GM12878 (cell line): Measurements from ENCODE around the gene MACF1. TPM values are rescaled to one million over a fixed set of nuclear protein-coding genes. Genes with fewer than 3 reads are reported as not detected.

Source experiments
- ATAC-seq: fragments of 200-7000 bp; cut with Tn5 transposase; 3 replicates; pipeline ENCODE4 v1.9.1; 2020; ENCODE audit warnings: mild to moderate bottlenecking, moderate library complexity
- BruUV-seq: library from RNA; stranded (reverse); fragments of 400-500 nt; replicated peaks from 2 replicates; lab custom pipeline; 2021; lab: Mats Ljungman, UMichigan
- CTCF ChIA-PET: fragments of 300-600 bp; sonication (Branson Sonifier 250); formaldehyde crosslinking; extraction: SDS; loops from one replicate; lab custom pipeline; 2021; ENCODE audit warnings: inconsistent platforms; lab: Yijun Ruan, JAX
- POLR2A ChIA-PET: fragments of 350-600 bp; formaldehyde crosslinking; extraction: SDS; loops from one replicate; lab custom pipeline; 2021; ENCODE audit warnings: inconsistent platforms; lab: Charles Lee
- RAD21 ChIA-PET: fragments of 300-600 bp; sonication (Branson Sonifier 250); formaldehyde crosslinking; loops from one replicate; lab custom pipeline; 2023; ENCODE audit warnings: antibody characterized with exemption; ENCODE audit not compliant: unreplicated experiment; lab: Charles Lee
- SMC1A ChIA-PET: fragments of 300-600 bp; sonication (Branson Sonifier 250); formaldehyde crosslinking; loops from one replicate; lab custom pipeline; 2023; ENCODE audit not compliant: unreplicated experiment, uncharacterized antibody; lab: Charles Lee
- DNase-seq: peaks from one replicate; pipeline ENCODE4 v3.0.0-alpha.2; 2011; ENCODE audit warnings: low read depth, low spot score
- FAIRE-seq: peaks from 3 replicates; lab custom pipeline; 2011; peaks lifted over from hg19 to GRCh38; lab: Jason Lieb, UNC
- H2AFZ ChIP-seq: 2 replicates; pipeline ENCODE4 v1.6.0; 2011; ENCODE audit warnings: low read depth, low read length, control low read depth; ENCODE audit not compliant: control insufficient read depth
- H3K27ac ChIP-seq: 2 replicates; pipeline ENCODE4 v1.5.1; 2011; ENCODE audit warnings: control low read depth; ENCODE audit not compliant: control insufficient read depth, insufficient read depth
- H3K27me3 ChIP-seq, 2 experiments: replicated peaks in 1 of 2; 2 replicates each; pipeline versions ENCODE4 v1.6.0 to v1.6.1; 2011; ENCODE audit warnings: low read length in 1 of 2; ENCODE audit not compliant: control insufficient read depth in 2 of 2, insufficient read depth in 2 of 2
- H3K36me3 ChIP-seq, 2 experiments: 2 replicates each; pipeline ENCODE4 v1.5.1; 2011; ENCODE audit warnings: low read length in 1 of 2; ENCODE audit not compliant: control insufficient read depth in 2 of 2, insufficient read depth in 2 of 2
- H3K4me1 ChIP-seq: 2 replicates; pipeline ENCODE4 v1.6.1; 2011; ENCODE audit warnings: mild to moderate bottlenecking, low read length, moderate library complexity, mixed read lengths; ENCODE audit not compliant: control insufficient read depth, insufficient read depth
- H3K4me2 ChIP-seq: 2 replicates; pipeline ENCODE4 v1.6.0; 2011; ENCODE audit warnings: control low read depth; ENCODE audit not compliant: control insufficient read depth, insufficient read depth
- H3K4me3 ChIP-seq: fragments of 200-600 bp; sonication (generic); 2 replicates; pipeline ENCODE4 v1.5.1; 2016
- H3K79me2 ChIP-seq: 2 replicates; pipeline ENCODE4 v1.6.0; 2011; ENCODE audit warnings: low read length; ENCODE audit not compliant: control insufficient read depth, insufficient read depth
- H3K9ac ChIP-seq: 2 replicates; pipeline ENCODE4 v1.8.0; 2011; ENCODE audit warnings: low read length, control low read depth, mixed read lengths; ENCODE audit not compliant: control insufficient read depth, insufficient read depth
- H3K9me3 ChIP-seq: replicated peaks from 3 replicates; pipeline ENCODE4 v1.5.1; 2011; ENCODE audit warnings: mild to moderate bottlenecking, low read length; ENCODE audit not compliant: control insufficient read depth, insufficient read depth
- H4K20me1 ChIP-seq: 2 replicates; pipeline ENCODE4 v1.6.0; 2011; ENCODE audit not compliant: control insufficient read depth, insufficient read depth
- CBX3 ChIP-seq: fragments of 200-600 bp; sonication (generic); IDR thresholded peaks from 2 replicates; pipeline ENCODE4 v1.6.1; 2016; ENCODE audit warnings: low read depth, borderline replicate concordance
- EED ChIP-seq: sonication (generic); IDR thresholded peaks from 2 replicates; pipeline ENCODE4 v1.6.1; 2016; ENCODE audit warnings: antibody characterized with exemption, low read depth
- HDAC6 ChIP-seq: fragments of 200-600 bp; sonication (generic); IDR thresholded peaks from one replicate; pipeline ENCODE4 v1.8.0; 2017; ENCODE audit warnings: antibody characterized with exemption; ENCODE audit not compliant: unreplicated experiment
- JUNB ChIP-seq: IDR thresholded peaks from 2 replicates; pipeline ENCODE4 v1.6.1; 2016; ENCODE audit warnings: antibody characterized with exemption, mild to moderate bottlenecking
- MEF2A ChIP-seq: IDR thresholded peaks from 2 replicates; pipeline ENCODE4 v1.6.1; 2011; ENCODE audit warnings: low read depth, mild to moderate bottlenecking, low read length, moderate library complexity; ENCODE audit not compliant: insufficient read depth
- MTA3 ChIP-seq: IDR thresholded peaks from 2 replicates; pipeline ENCODE4 v1.6.1; 2012; ENCODE audit warnings: low read length, inconsistent platforms, borderline replicate concordance
- MYC ChIP-seq: IDR thresholded peaks from 2 replicates; pipeline ENCODE4 v1.6.1; 2011; ENCODE audit warnings: mild to moderate bottlenecking, low read length, moderate library complexity, inconsistent platforms; ENCODE audit not compliant: insufficient read depth, insufficient replicate concordance, insufficient read length, severe bottlenecking
- NFIC ChIP-seq: IDR thresholded peaks from 2 replicates; pipeline ENCODE4 v1.6.1; 2012; ENCODE audit warnings: low read depth, mild to moderate bottlenecking, inconsistent platforms, low read length, moderate library complexity
- NR2C1 ChIP-seq: fragments of 450-650 bp; IDR thresholded peaks from 2 replicates; pipeline ENCODE4 v1.6.1; 2017; ENCODE audit warnings: antibody characterized with exemption, mild to moderate bottlenecking, moderate library complexity
- NRF1 ChIP-seq: conservative IDR thresholded peaks from 2 replicates; pipeline ENCODE4 v1.6.1; 2011; ENCODE audit warnings: mild to moderate bottlenecking, low read depth, low read length, improper control_type of control experiment
- POLR2AphosphoS5 ChIP-seq: IDR thresholded peaks from 2 replicates; pipeline ENCODE4 v1.6.1; 2011; ENCODE audit warnings: mild to moderate bottlenecking, low read length, inconsistent platforms
- RCOR1 ChIP-seq: conservative IDR thresholded peaks from 2 replicates; pipeline ENCODE4 v1.6.1; 2012; ENCODE audit warnings: low read depth, low read length, improper control_type of control experiment
- RUNX3 ChIP-seq: IDR thresholded peaks from 2 replicates; pipeline ENCODE4 v1.6.1; 2012; ENCODE audit warnings: low read length, inconsistent platforms
- SP1 ChIP-seq: IDR thresholded peaks from one replicate; pipeline ENCODE4 v1.6.1; 2011; ENCODE audit warnings: low read depth, low read length
- TCF7 ChIP-seq: IDR thresholded peaks from 2 replicates; pipeline ENCODE4 v1.6.1; 2014; ENCODE audit warnings: antibody characterized with exemption, borderline replicate concordance
- ZBED1 ChIP-seq: IDR thresholded peaks from 2 replicates; pipeline ENCODE4 v1.6.1; 2016; ENCODE audit warnings: borderline replicate concordance
- WGBS: methylation state at CpG from one replicate; pipeline ENCODE4 v1.1.6; 2016; ENCODE audit warnings: low lambda C conversion rate; ENCODE audit not compliant: insufficient replicate concordance, insufficient coverage; ENCODE audit errors: missing lambda C conversion rate; 5-methylcytosine and 5-hydroxymethylcytosine counted together
- in situ Hi-C: fragments of 300-500 bp; cut with MboI; formaldehyde crosslinking; loops from 9 replicates; pipeline ENCODE4 v1.14.3; 2018; ENCODE audit warnings: mixed read lengths
- intact Hi-C: fragments of 100-400 bp; cut with micrococcal nuclease; formaldehyde crosslinking; loops from one replicate; pipeline ENCODE4 v1.14.2; 2022; ENCODE audit not compliant: unreplicated experiment
- polyA plus RNA-seq, 11 experiments: library from polyadenylated mRNA; depleted of rRNA in 4 of 11; unstranded in 6 of 11; stranded (reverse) in 5 of 11; fragments of >200 nt; fragmentation: Nextera tagmentation in 4 of 11; fragmentation: Illumina TruSeq in 1 of 11; extraction: Ambion mirVana in 4 of 11; extraction: Trizol in 1 of 11; gene quantifications; 1 replicate in 1 of 11; 2 replicates in 10 of 11; pipeline versions ENCODE4 v1.2.1 to v1.2.3, GENCODE V29; 2011 to 2016; ENCODE audit warnings: inconsistent platforms in 2 of 11, missing spikeins in 2 of 11, low read depth in 1 of 11
- total RNA-seq, 4 experiments: library from RNA; depleted of rRNA in 3 of 4; stranded (reverse); fragments of >200 nt in 3 of 4; fragmentation: Illumina TruSeq in 1 of 4; extraction: Trizol in 1 of 4; gene quantifications; 2 replicates each; pipeline versions ENCODE4 v1.2.1 to v1.2.3, GENCODE V29; 2013 to 2021
- TF ChIP-seq, protein P1 (sequence below): IDR thresholded peaks from 2 replicates; pipeline ENCODE4 v1.6.1; 2012; ENCODE audit warnings: low read depth, low read length, improper control_type of control experiment
- TF ChIP-seq, protein P2 (sequence below): fragments of 450-650 bp; IDR thresholded peaks from 2 replicates; pipeline ENCODE4 v1.6.1; 2018; ENCODE audit warnings: borderline replicate concordance, mild to moderate bottlenecking; ENCODE audit not compliant: partially characterized antibody

MACF1 gene
- total and polyA plus RNA-seq, 10 of the 15 experiments (the other 5 are each of a cell fraction or from before 2014, with no cell fraction given): 15.5 to 201 (median 76.9) TPM

DNA sequence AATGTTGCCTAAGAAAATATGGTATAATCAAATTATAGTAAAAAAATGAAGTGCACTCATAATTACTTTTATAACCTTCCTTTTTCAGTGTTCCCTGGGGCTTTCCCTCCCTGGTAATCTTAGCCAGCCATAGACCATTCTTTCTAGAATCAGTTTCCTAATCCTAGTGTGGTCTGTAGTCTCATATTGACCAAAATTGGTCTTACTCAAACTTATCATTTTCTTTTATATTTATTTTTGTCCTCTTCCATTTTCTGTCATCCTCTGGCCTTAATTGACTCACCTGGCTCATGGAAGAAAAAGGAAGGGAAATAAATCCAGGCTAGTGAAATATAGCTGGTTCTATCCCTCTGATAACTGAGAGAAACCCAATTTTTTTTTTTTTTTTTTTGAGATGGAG is 216.0 kb downstream of the MACF1 start:
- CTCF ChIA-PET: interaction anchor here (1.1 to 2.7 kb wide), 3 partner anchors 10 to 322 kb away, joined by 4 to 13 read pairs (median 4); no protein-coding TSS in a partner anchor
- Histone ChIP-seq H3K4me3 (no peak overlapping the region), H3K4me2 (no peak overlapping the region), H3K27ac (no peak overlapping the region), H3K79me2 (no peaks in the 10 kb centered on the region; the same call in 1 of the 2 replicates), H3K9ac (no peak overlapping the region), H3K36me3 (peaks cover 0 to 10% of the 10 kb centered on the region in 2 experiments; a peak in 3 of 4 replicates), H3K27me3 (no peaks in the 10 kb centered on the region), H4K20me1 (no peaks in the 10 kb centered on the region), H3K9me3 (no peaks in the 10 kb centered on the region), H2AFZ (no peak overlapping the region), H3K4me1 (no peaks in the 10 kb centered on the region)
- SMC1A ChIA-PET: interaction anchor here (0.5 to 1.9 kb wide), 4 partner anchors 10 to 25 kb away, joined by 3 to 7 read pairs (median 4); no protein-coding TSS in a partner anchor
- FAIRE-seq (no peak), DNase-seq (no peak), ATAC-seq (peak; percentile 63)
- no TSS peak for BruUV-seq
- in situ Hi-C loops: no loop called here
- POLR2A ChIA-PET: interaction anchor here (0.6 to 0.8 kb wide), 2 partner anchors 294 to 321 kb away, joined by 3 to 5 read pairs; no protein-coding TSS in a partner anchor
- intact Hi-C loops: no loop called here
- RAD21 ChIA-PET: no interaction called here
- TF ChIP-seq NFIC: peak; percentile 59; the same call in 1 of the 2 replicates
- no peak for TF ChIP-seq ZBED1
- TF ChIP-seq RUNX3: peak; percentile 68
- TF ChIP-seq TCF7: peak; percentile 35; the same call in 1 of the 2 replicates
- peak; percentile 85 for TF ChIP-seq JUNB
- TF ChIP-seq MEF2A: peak; percentile 79
- no peak for TF ChIP-seq SP1
- TF ChIP-seq EED: peak; percentile 33; the same call in 1 of the 2 replicates

GRCh38 chr1:39422614-39423013 is 218.1 kb downstream of the MACF1 start:
- H3K4me2 ChIP-seq: no peak overlapping the region
- WGBS: 39% methylated on average over 4 of the region's 4 CpGs
- FAIRE-seq (no peak), DNase-seq (no peak), ATAC-seq (no peak)
- no peak overlapping the region for H3K4me3 ChIP-seq
- ChIA-PET CTCF (no interaction called here), SMC1A (no interaction called here), RAD21 (interaction anchor here (0.7 kb wide), 1 partner anchor 10 kb away, joined by 3 read pairs; no protein-coding TSS in a partner anchor), POLR2A (no interaction called here)
- intact Hi-C loops: no loop called here
- no peak overlapping the region for H3K27ac ChIP-seq
- H3K9ac ChIP-seq: no peak overlapping the region
- H4K20me1 ChIP-seq: no peaks in the 10 kb centered on the region
- H3K36me3 ChIP-seq: peaks cover 2 to 10% of the 10 kb centered on the region in 2 experiments
- no peaks in the 10 kb centered on the region for H3K4me1 ChIP-seq
- H3K27me3 ChIP-seq: no peaks in the 10 kb centered on the region
- in situ Hi-C loops: no loop called here
- H3K9me3 ChIP-seq: no peaks in the 10 kb centered on the region
- no TSS peak for BruUV-seq
- H3K79me2 ChIP-seq: no peaks in the 10 kb centered on the region; the same call in 1 of the 2 replicates
- H2AFZ ChIP-seq: no peak overlapping the region
- TF ChIP-seq RCOR1 (no peak), HDAC6 (no peak), CBX3 (no peak), NR2C1 (no peak), MTA3 (no peak), NRF1 (no peak), POLR2AphosphoS5 (no peak), MYC (no peak)
- TF ChIP-seq, protein P1, sequence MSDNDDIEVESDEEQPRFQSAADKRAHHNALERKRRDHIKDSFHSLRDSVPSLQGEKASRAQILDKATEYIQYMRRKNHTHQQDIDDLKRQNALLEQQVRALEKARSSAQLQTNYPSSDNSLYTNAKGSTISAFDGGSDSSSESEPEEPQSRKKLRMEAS: no peak
- TF ChIP-seq, protein P2, sequence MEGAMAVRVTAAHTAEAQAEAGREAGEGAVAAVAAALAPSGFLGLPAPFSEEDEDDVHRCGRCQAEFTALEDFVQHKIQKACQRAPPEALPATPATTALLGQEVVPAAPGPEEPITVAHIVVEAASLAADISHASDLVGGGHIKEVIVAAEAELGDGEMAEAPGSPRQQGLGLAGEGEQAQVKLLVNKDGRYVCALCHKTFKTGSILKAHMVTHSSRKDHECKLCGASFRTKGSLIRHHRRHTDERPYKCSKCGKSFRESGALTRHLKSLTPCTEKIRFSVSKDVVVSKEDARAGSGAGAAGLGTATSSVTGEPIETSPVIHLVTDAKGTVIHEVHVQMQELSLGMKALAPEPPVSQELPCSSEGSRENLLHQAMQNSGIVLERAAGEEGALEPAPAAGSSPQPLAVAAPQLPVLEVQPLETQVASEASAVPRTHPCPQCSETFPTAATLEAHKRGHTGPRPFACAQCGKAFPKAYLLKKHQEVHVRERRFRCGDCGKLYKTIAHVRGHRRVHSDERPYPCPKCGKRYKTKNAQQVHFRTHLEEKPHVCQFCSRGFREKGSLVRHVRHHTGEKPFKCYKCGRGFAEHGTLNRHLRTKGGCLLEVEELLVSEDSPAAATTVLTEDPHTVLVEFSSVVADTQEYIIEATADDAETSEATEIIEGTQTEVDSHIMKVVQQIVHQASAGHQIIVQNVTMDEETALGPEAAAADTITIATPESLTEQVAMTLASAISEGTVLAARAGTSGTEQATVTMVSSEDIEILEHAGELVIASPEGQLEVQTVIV: no peak
